ENCODE results near the gene TRIM67.

Gene TRIM67

GRCh38 chr1:231185391-231185790 is 23.5 kb downstream of the TRIM67 start:
- no peak for DNase-seq

GRCh38 chr1:231186356-231187115 is 24.7 kb downstream of the TRIM67 start:
- DNase-seq: no peak

GRCh38 chr1:231187571-231187970 is 25.7 kb downstream of the TRIM67 start:
- no peak for DNase-seq

GRCh38 chr1:231188072-231188471 is 26.2 kb downstream of the TRIM67 start:
- DNase-seq: no peak

GRCh38 chr1:231188768-231189167 is 26.9 kb downstream of the TRIM67 start:
- no peak for DNase-seq

- DNase-seq: no peak
Measured at GRCh38 chr1:231189683-231190270, 27.9 kb downstream of the TRIM67 start.

GRCh38 chr1:231190456-231190855 is 28.6 kb downstream of the TRIM67 start:
- no peak for DNase-seq

- no peak for DNase-seq
Measured at GRCh38 chr1:231192620-231193163, 30.8 kb downstream of the TRIM67 start.

- no peak for DNase-seq
Measured at GRCh38 chr1:231193710-231194340, 32.0 kb downstream of the TRIM67 start.

- no peak for DNase-seq
Measured at GRCh38 chr1:231194476-231194842, 32.6 kb downstream of the TRIM67 start.

- no peak for DNase-seq
Measured at GRCh38 chr1:231194843-231195516, 33.1 kb downstream of the TRIM67 start.

- no peak for DNase-seq
Measured at GRCh38 chr1:231196307-231196706, 34.4 kb downstream of the TRIM67 start.

- DNase-seq: no peak
Measured at GRCh38 chr1:231196728-231197127, 34.9 kb downstream of the TRIM67 start.

- DNase-seq: no peak
Measured at GRCh38 chr1:231199868-231200267, 38.0 kb downstream of the TRIM67 start.

- DNase-seq: no peak
Measured at GRCh38 chr1:231200388-231201031, 38.7 kb downstream of the TRIM67 start.

GRCh38 chr1:231201375-231201978 is 39.6 kb downstream of the TRIM67 start:
- no peak for DNase-seq

GRCh38 chr1:231201979-231202633 is 40.2 kb downstream of the TRIM67 start:
- no peak for DNase-seq

GRCh38 chr1:231203259-231204057 is 41.6 kb downstream of the TRIM67 start:
- no peak for DNase-seq

- no peak for DNase-seq
Measured at GRCh38 chr1:231206856-231207255, 45.0 kb downstream of the TRIM67 start.

GRCh38 chr1:231207437-231207836 is 45.6 kb downstream of the TRIM67 start:
- DNase-seq: no peak

GRCh38 chr1:231208980-231209379 is 47.1 kb downstream of the TRIM67 start:
- no peak for DNase-seq
